ENCODE results near the gene CD6. TPM values are rescaled to one million over a fixed set of nuclear protein-coding genes. Genes with fewer than 3 reads are reported as not detected.

CD6 gene
- total RNA-seq, 1 donor from 2014 or later: 0.70 TPM

DNA sequence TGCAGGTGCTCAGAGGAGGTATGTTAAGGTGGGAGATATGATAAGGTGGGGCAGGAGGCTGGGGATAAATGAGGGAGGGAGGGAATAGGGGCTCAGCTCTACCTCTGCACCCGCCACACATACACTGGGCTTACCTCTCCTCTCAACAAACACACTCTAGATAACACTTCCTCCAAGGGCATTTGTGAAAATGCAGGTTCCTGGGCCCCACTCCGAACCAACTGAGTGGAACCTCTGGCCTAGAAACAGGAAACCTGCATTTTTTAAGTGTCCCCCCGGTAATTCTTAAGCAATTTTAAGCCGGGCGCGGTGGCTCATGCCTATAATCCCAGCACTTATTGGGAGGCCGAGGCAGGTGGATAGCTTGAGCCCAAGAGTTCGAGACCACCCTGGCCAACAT is 84.3 kb downstream of the CD6 start:
- no peak for TF ChIP-seq CTCF (conservative IDR thresholded peaks at IDR 0.05)
- Mint-ChIP-seq H3K27me3 (peaks cover 3% of the 10 kb centered on the region), H3K27ac (no peak overlapping the region)

DNA sequence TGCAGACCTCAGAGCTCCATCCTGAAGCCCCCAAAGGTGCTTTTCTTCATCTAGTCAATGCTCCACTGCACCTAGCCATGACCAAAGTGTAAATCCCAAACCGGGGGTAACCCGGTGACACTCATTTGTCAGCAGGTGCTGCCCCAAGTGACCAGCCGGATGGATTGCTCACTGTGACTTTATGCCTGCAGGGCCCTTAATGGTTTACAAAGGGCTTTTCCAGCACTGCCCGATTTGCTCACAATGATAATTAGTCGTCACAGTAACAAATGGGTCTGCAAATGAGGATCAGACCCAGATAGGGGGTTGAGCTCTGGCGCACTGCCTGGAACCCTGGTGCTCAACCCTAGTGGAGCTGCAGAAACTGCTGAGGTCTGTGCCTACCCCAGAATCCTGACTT is 85.1 kb downstream of the CD6 start:
- H3K4me3 Mint-ChIP-seq: no peak overlapping the region

More for the DNA sequence above, 84.3 kb downstream of the CD6 start:
- Mint-ChIP-seq H3K9me3 (no peaks in the 10 kb centered on the region), H3K4me3 (no peak overlapping the region), H3K4me1 (ENCODE audit: unreplicated experiment) (no peaks in the 10 kb centered on the region), H3K36me3 (no peaks in the 10 kb centered on the region)
- DNase-seq (ENCODE audit: extremely low spot score, unreplicated experiment): no peak

DNA sequence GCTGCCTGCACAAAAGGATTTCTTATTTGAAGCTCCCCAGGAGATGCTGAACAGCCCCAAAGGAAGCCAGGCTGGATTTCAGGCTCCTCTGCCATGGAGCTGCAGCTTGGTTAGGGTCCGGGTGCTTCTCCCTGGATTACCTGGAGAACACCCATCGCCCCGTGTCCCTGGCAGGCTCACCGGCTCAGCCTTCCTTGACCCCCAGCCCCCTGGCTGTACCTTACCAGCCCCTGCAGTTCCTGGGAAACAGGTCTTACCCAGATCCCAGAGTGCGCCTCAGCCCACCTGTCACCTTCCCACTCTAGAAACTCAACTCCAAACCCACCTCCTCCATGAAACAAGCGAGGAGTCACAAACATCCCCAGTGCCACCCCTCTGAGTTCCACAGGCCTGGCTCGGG is 85.5 kb downstream of the CD6 start:
- Mint-ChIP-seq H3K27ac (no peak overlapping the region), H3K9me3 (peaks cover 4% of the 10 kb centered on the region), H3K4me1 (ENCODE audit: unreplicated experiment) (peaks cover 9% of the 10 kb centered on the region), H3K4me3 (no peak overlapping the region), H3K36me3 (no peaks in the 10 kb centered on the region), H3K27me3 (peaks cover 7% of the 10 kb centered on the region)
- no peak for DNase-seq (ENCODE audit: extremely low spot score, unreplicated experiment)
- no peak for TF ChIP-seq CTCF (conservative IDR thresholded peaks at IDR 0.05)

More for the DNA sequence above, 85.1 kb downstream of the CD6 start:
- peaks cover 5% of the 10 kb centered on the region for H3K4me1 Mint-ChIP-seq (ENCODE audit: unreplicated experiment)
- DNase-seq (ENCODE audit: extremely low spot score, unreplicated experiment): no peak
- H3K27me3 Mint-ChIP-seq: peaks cover 4% of the 10 kb centered on the region
- H3K9me3 Mint-ChIP-seq: peaks cover 4% of the 10 kb centered on the region
- no peak for TF ChIP-seq CTCF (conservative IDR thresholded peaks at IDR 0.05)
- no peaks in the 10 kb centered on the region for H3K36me3 Mint-ChIP-seq
- H3K27ac Mint-ChIP-seq: no peak overlapping the region

GRCh38 chr11:61057615-61058014 is 86.1 kb downstream of the CD6 start:
- Mint-ChIP-seq H3K4me3 (no peak overlapping the region), H3K4me1 (ENCODE audit: unreplicated experiment) (peaks cover 11% of the 10 kb centered on the region), H3K27me3 (peaks cover 7% of the 10 kb centered on the region), H3K36me3 (no peaks in the 10 kb centered on the region), H3K9me3 (peaks cover 4% of the 10 kb centered on the region), H3K27ac (no peak overlapping the region)
- TF ChIP-seq CTCF (conservative IDR thresholded peaks at IDR 0.05): no peak
- DNase-seq (ENCODE audit: extremely low spot score, unreplicated experiment): no peak

DNA sequence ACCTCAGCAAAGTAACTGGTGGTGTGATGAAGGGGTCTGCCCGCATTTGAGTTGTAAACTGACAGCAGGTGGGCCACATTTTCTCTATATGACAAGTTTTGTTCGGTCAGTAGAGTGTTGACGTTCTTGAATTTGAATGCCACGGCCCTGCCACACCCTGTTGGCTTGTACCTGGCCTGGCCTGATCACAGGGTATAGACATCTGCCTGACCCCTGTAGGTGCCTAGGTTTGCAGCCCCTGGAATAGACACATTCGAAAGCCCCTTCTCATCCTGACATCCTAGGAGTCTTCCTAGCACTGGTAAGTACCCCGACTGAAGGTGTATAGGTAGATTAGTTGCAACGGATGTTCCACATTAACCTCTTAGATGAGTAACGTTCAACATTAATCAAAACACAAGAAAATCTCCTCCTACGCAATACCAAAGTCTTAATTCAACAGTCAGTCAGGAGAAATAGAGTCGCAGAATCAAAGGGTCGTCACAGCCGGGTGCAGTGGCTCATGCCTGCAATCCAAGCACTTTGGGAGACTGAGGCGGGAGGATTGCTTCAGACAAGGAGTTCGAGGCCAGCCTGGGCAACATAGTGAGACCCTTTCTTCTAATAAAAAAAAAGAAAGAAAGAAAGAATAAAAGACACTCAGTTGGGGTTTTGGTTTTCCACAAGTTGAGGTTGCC is 87.2 kb downstream of the CD6 start:
- Mint-ChIP-seq H3K4me1 (ENCODE audit: unreplicated experiment) (peaks cover 11% of the 10 kb centered on the region), H3K27me3 (peaks cover 7% of the 10 kb centered on the region), H3K27ac (no peak overlapping the region), H3K9me3 (peaks cover 4% of the 10 kb centered on the region), H3K4me3 (no peak overlapping the region), H3K36me3 (no peaks in the 10 kb centered on the region)
- DNase-seq (ENCODE audit: extremely low spot score, unreplicated experiment): no peak
- no peak for TF ChIP-seq CTCF (conservative IDR thresholded peaks at IDR 0.05)
